C4-2B (cell line): ENCODE data around the gene FAM131C.

Experiments used
- ZFX ChIP-seq: fragments of 450-650 bp; IDR thresholded peaks from 2 replicates; pipeline ENCODE4 v1.6.1; 2017
- TF ChIP-seq, protein P1 (sequence below): fragments of 450-650 bp; conservative IDR thresholded peaks from 2 replicates; pipeline ENCODE4 v1.5.1; 2017; ENCODE audit warnings: mild to moderate bottlenecking

DNA sequence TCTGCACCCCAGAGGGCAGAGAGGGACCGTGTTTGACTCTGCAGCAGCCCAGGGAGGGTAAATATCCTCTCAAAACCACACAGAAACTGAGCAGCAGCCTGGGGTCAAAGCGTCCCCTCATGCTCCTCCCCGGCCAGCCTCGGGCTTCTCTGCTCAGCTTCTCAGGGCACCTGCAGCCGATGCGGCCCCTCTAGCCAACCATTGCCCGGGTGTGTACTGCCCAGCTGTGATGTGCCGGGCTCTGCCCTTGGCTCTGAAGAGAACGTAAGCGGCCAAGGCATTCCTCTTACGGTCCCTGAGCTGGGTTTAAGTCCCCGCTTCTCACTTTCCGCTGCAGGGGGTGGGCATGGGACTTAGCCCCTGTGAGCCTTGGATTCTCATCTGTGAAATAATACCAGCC lies 5.5 kb downstream of the FAM131C start:
- TF ChIP-seq, protein P1, sequence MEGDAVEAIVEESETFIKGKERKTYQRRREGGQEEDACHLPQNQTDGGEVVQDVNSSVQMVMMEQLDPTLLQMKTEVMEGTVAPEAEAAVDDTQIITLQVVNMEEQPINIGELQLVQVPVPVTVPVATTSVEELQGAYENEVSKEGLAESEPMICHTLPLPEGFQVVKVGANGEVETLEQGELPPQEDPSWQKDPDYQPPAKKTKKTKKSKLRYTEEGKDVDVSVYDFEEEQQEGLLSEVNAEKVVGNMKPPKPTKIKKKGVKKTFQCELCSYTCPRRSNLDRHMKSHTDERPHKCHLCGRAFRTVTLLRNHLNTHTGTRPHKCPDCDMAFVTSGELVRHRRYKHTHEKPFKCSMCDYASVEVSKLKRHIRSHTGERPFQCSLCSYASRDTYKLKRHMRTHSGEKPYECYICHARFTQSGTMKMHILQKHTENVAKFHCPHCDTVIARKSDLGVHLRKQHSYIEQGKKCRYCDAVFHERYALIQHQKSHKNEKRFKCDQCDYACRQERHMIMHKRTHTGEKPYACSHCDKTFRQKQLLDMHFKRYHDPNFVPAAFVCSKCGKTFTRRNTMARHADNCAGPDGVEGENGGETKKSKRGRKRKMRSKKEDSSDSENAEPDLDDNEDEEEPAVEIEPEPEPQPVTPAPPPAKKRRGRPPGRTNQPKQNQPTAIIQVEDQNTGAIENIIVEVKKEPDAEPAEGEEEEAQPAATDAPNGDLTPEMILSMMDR, result no peak
- TF ChIP-seq ZFX, result no peak
